Mucosa of rectum (tissue), 2 donors: Measurements from ENCODE around the gene LEPROT.

Experiments
- H3K27ac ChIP-seq, 2 donors: one replicate each; pipeline ENCODE4 v1.7.0; 2013; ENCODE audit warnings: inconsistent platforms in 2 of 2, low read depth in 2 of 2, low read length in 2 of 2
- H3K27me3 ChIP-seq, 2 donors: one replicate each; pipeline ENCODE4 v1.7.0; 2013; ENCODE audit warnings: low read length in 2 of 2; ENCODE audit not compliant: control insufficient read depth in 2 of 2, insufficient read depth in 2 of 2
- H3K36me3 ChIP-seq, 2 donors: one replicate each; pipeline ENCODE4 v1.7.0; 2013; ENCODE audit warnings: low read length in 2 of 2; ENCODE audit not compliant: control insufficient read depth in 2 of 2, insufficient read depth in 2 of 2
- H3K4me1 ChIP-seq, 2 donors: one replicate each; pipeline ENCODE4 v1.7.0; 2013; ENCODE audit warnings: low read length in 2 of 2, mild to moderate bottlenecking in 1 of 2; ENCODE audit not compliant: control insufficient read depth in 2 of 2, insufficient read depth in 2 of 2
- H3K4me3 ChIP-seq, 2 donors: one replicate each; pipeline ENCODE4 v1.7.0; 2013; ENCODE audit warnings: low read length in 2 of 2
- H3K9ac ChIP-seq, 2 donors: one replicate each; pipeline ENCODE4 v1.7.0; 2013; ENCODE audit warnings: low read length in 2 of 2, low read depth in 1 of 2, mild to moderate bottlenecking in 1 of 2
- H3K9me3 ChIP-seq, 2 donors: one replicate each; pipeline ENCODE4 v1.7.0; 2013; ENCODE audit warnings: low read length in 2 of 2; ENCODE audit not compliant: control insufficient read depth in 2 of 2
- donor health status: healthy.
- donor health status: Normal muscosa, but diverticular disease.

The LEPROT gene

DNA sequence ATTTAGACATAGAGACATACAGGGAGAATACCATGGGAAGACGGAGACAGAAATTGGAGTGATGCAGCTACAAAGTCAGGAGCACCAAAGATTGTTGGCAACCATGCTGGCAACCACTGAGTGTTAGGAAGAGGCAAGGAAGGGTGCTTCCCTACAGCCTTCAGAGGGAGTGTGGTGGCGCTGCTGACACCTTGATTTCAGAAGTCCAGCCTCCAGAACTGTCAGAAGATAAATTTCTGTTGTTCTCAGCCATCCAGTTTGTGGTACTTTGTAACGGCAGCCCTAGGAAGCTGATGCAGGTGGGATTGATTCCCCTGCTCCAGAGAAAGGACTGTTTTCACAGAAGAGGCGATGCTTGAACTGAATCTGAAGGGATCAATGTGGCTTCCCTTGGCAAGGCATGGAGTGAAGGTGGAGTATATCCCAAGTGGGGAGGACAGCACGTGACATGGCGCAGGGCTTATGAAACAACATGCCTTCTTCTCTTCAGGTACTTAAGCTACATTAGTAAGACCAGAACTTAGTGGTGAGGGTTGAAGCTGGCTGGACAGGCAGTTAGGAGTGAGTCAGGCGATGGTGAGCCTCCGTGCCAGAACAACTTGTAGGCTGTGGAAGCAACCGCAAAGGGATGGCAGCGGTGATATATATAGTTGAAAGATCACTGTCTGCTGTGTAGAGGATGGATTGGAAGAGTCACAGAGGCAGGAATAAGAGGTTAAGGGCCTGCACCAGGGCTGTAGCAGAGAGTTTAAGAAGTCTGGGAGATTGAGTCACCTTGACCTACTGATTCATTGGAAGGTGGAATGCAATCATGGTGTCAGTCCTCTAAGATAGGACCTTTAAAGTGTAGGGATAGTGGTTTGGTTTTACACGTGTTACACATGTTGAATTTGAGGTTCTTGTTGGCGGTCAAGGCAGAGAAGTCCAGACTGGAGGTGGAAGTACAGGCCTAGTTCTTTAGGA lies 2.1 kb downstream of the LEPROT start:
- Histone ChIP-seq H3K27me3 (no peaks in the 10 kb centered on the region), H3K4me3 (peak overlapping the region in 1 of 2 donors; percentile 89), H3K36me3 (peaks cover 10 to 19% of the 10 kb centered on the region in 2 donors), H3K27ac (no peak overlapping the region), H3K9me3 (no peaks in the 10 kb centered on the region), H3K4me1 (peaks cover 0 to 11% of the 10 kb centered on the region in 2 donors), H3K9ac (no peak overlapping the region)

DNA sequence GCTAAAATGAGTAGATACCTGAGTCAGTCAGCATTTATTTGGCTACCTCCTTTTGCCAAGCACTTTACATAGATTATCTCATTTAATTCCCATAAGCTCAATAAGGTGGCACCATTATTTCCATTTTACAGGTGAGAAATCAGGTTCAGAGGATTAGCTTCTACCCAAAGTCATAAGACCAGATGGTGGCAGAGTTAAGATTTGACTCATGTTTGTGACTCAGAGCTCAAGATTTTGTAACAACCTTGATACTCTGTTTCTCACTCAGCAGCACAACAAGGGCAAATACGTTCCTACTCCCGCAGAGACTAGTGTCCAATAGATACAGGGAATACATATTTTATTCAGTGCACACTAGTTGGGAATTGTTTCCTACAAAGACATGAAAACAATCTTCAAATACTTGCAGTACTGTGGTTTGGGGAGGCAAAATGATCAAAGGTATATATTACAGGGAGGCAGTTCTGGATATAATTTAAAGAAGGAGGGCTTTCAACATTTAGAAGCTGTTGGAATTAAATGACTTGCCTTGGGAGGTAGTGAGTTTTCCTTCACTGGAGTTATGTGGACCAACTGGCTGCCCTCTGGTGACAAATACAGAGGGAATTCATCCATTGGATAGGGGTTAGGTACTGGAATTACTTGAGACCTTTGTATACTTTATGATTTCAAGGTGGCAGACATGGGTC lies 3.6 kb downstream of the LEPROT start:
- no peak overlapping the region for H3K4me3 ChIP-seq
- peaks cover 0 to 11% of the 10 kb centered on the region in 2 donors for H3K4me1 ChIP-seq
- H3K9me3 ChIP-seq = no peaks in the 10 kb centered on the region
- no peaks in the 10 kb centered on the region for H3K27me3 ChIP-seq
- no peak overlapping the region for H3K9ac ChIP-seq
- H3K27ac ChIP-seq = no peak overlapping the region
- H3K36me3 ChIP-seq = peaks cover 13 to 24% of the 10 kb centered on the region in 2 donors

DNA sequence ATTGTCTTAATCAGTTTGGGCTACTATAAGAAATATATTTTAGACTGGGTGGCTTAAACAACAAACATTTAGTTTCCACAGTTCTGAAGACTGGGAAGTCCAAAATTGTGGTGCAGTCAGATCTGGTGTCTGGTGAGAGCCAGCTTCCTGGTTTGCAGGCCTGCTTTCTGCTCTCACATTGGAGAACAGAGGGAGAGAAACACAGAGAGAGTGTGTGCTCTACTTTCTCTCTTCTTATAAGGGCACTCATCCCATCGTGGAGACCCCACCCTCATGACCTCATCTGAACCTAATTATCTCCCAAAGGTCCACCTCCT lies 4.1 kb downstream of the LEPROT start:
- H3K4me1 ChIP-seq = peaks cover 0 to 11% of the 10 kb centered on the region in 2 donors
- no peak overlapping the region for H3K27ac ChIP-seq
- no peak overlapping the region for H3K9ac ChIP-seq
- H3K4me3 ChIP-seq = no peak overlapping the region
- H3K27me3 ChIP-seq = no peaks in the 10 kb centered on the region
- no peaks in the 10 kb centered on the region for H3K9me3 ChIP-seq
- H3K36me3 ChIP-seq = peaks cover 13 to 27% of the 10 kb centered on the region in 2 donors

DNA sequence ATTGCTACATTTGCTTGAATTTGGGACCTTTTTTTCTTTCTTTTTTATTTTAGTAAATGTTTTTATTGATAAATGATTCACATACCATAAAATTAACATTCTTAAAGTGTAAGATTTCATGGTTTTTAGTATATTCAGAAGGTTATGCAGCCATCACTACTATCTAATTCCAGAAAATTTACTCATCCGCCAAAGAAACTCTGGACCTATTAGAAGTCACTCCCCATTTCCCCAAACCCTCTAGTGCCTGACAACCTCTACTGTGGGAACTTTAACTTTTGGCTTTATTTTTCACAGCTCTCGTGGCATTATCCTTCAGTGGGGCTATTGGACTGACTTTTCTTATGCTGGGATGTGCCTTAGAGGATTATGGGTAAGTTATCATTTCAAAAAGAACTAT lies 4.5 kb downstream of the LEPROT start:
- peaks cover 17 to 27% of the 10 kb centered on the region in 2 donors for H3K36me3 ChIP-seq
- H3K9ac ChIP-seq = no peak overlapping the region
- H3K4me1 ChIP-seq = peaks cover 0 to 11% of the 10 kb centered on the region in 2 donors
- no peaks in the 10 kb centered on the region for H3K9me3 ChIP-seq
- no peak overlapping the region for H3K4me3 ChIP-seq
- H3K27ac ChIP-seq = no peak overlapping the region
- H3K27me3 ChIP-seq = no peaks in the 10 kb centered on the region

DNA sequence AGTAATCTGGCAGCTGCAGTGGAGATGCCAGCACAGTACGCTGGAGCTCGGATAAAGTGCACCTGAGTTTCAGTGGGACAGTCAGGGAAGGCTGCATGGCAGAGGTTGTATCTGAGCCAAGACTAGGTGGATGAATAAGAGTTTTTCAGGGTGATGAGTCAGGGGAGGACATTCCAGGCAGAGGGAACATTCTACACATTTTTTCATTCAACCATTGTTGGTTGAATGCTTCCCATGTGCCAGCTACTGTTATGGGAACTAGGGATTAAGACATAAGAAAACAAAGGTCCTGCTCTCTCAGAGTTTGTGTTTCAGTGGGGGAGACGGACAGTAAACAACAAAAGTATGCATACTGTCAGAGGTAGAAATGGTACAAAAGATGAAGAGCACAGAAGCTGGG lies 5.2 kb downstream of the LEPROT start:
- peaks cover 24 to 32% of the 10 kb centered on the region in 2 donors for H3K36me3 ChIP-seq

DNA sequence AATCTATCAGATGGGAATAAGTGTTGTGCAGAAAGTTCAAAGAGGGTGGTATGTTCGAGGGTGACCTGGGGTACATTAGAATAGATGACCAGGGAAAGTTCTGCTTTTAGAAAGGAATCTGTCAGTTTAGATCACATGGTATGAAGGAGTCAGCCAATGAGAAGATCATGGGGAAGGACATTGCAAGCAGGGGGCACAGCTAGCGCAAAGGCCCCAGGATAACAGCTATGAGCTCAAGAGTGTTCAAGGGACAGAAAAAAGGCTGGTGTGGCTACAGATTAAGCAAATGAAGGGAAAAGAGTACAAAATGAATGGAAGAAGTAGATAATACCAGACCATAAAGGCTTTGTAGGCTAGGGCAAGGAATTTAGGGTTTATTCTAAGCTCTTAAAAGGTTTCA lies 8.6 kb downstream of the LEPROT start:
- H3K9ac ChIP-seq = no peak overlapping the region
- H3K4me3 ChIP-seq = no peak overlapping the region
- no peaks in the 10 kb centered on the region for H3K4me1 ChIP-seq
- H3K9me3 ChIP-seq = no peaks in the 10 kb centered on the region
- no peaks in the 10 kb centered on the region for H3K27me3 ChIP-seq
- H3K36me3 ChIP-seq = peaks cover 31 to 38% of the 10 kb centered on the region in 2 donors
- H3K27ac ChIP-seq = no peak overlapping the region

More for the DNA sequence above, 5.2 kb downstream of the LEPROT start:
- Histone ChIP-seq H3K27ac (no peak overlapping the region), H3K9me3 (no peaks in the 10 kb centered on the region), H3K4me3 (no peak overlapping the region), H3K27me3 (no peaks in the 10 kb centered on the region), H3K4me1 (peaks cover 0 to 11% of the 10 kb centered on the region in 2 donors), H3K9ac (no peak overlapping the region)

DNA sequence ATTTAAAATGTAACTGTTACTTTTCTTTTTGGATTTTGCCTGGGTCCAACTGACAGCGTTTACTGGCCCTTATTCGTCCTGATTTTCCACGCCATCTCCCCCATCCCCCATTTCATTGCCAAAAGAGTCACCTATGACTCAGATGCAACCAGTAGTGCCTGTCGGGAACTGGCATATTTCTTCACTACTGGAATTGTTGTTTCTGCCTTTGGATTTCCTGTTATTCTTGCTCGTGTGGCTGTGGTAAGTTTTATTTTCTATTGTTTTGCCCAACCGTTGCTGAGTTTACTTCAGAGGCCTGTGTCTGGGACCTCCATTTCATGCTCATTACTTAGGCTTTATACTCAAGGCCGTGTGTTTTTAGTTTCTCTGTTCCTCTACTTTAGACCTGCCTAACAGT lies 9.3 kb downstream of the LEPROT start:
- H3K27me3 ChIP-seq = no peaks in the 10 kb centered on the region
- no peak overlapping the region for H3K27ac ChIP-seq
- no peak overlapping the region for H3K4me3 ChIP-seq
- H3K4me1 ChIP-seq = no peaks in the 10 kb centered on the region
- H3K9ac ChIP-seq = no peak overlapping the region
- no peaks in the 10 kb centered on the region for H3K9me3 ChIP-seq
- peaks cover 33 to 42% of the 10 kb centered on the region in 2 donors for H3K36me3 ChIP-seq

DNA sequence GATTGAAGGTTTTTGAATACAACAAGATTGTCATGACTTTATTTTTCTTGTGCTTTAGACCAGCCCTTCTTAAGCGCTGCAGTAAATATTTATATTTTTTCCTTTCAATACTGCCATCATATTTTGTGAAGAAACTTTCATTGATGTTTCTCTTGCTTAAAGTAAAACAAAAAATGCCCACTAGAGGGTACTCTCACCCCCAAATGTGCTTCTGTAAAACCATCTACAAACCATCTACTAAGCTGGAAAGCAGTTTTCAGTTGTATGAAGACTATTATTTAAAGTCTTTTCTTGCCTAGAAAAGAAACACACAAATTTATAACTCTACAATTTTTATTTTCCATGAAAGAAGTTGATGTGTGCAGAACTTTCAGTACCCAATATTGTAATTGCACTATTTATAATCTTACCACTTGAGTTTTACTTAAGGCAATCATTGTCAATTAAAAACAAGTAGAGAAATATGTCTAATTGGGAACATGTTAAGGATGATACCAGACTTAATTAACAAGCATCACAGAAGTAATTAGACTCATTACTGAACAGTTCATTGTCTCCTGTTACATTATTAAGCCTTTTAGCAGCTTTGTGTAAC lies 10.7 kb downstream of the LEPROT start:
- H3K4me1 ChIP-seq = no peaks in the 10 kb centered on the region
- H3K27ac ChIP-seq = no peak overlapping the region
- H3K9me3 ChIP-seq = no peaks in the 10 kb centered on the region
- no peaks in the 10 kb centered on the region for H3K27me3 ChIP-seq
- H3K36me3 ChIP-seq = peaks cover 28 to 32% of the 10 kb centered on the region in 2 donors
- H3K9ac ChIP-seq = no peak overlapping the region
- no peak overlapping the region for H3K4me3 ChIP-seq

DNA sequence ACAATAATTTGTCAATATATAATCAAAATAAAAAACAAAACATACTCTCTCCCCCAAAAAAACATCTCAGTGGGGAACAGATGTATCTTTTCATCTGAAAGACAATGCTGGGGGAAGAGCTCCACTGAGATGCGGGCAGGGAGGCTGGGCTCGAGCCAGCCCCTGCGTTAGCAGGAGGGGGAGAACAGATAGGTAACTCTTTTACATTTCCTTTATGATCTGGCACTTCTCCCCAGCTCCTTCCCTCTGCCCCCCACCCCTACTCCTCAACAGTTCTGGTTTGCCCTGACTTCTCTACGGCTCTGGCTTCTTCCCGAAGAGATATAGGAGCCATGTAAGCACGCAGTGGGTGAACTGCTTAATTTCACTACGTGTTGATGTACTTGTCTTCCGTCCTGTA lies 12.4 kb downstream of the LEPROT start:
- Histone ChIP-seq H3K4me1 (no peaks in the 10 kb centered on the region), H3K9ac (no peak overlapping the region), H3K27ac (no peak overlapping the region), H3K36me3 (peaks cover 23 to 24% of the 10 kb centered on the region in 2 donors), H3K27me3 (no peaks in the 10 kb centered on the region), H3K4me3 (no peak overlapping the region), H3K9me3 (no peaks in the 10 kb centered on the region)

DNA sequence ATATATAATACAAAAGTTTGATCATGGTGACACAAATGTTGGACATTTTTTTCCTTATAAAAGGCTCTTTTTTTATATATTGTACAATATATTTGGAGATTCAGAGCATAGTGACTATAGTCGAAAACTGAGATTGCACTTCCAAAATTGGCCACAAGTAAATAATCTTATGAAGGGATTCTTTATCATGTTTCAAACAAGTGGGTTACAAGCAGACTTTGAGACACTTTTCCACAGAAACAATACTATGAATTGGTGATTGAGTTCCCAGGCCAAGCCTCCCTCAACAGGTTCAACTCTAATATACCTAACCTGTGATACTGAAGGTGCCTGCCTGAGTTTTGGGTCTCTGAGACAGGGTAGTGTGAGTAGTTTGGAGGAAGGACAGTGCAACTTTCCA lies 13.8 kb downstream of the LEPROT start:
- Histone ChIP-seq H3K4me3 (no peak overlapping the region), H3K36me3 (peaks cover 18 to 23% of the 10 kb centered on the region in 2 donors), H3K9ac (no peak overlapping the region), H3K27me3 (no peaks in the 10 kb centered on the region), H3K4me1 (no peaks in the 10 kb centered on the region), H3K27ac (no peak overlapping the region), H3K9me3 (no peaks in the 10 kb centered on the region)
